ENCODE results near the gene TACO1. TPM values are rescaled to one million over a fixed set of nuclear protein-coding genes. Genes with fewer than 3 reads are reported as not detected.
A peak's percentile ranks its signal among the peaks of the same experiment; 100 is the strongest.

Gene TACO1
- 10.6 and 15.4 TPM in 2 replicates for total RNA-seq (2014; rRNA removed; shearing (Covaris generic))
- 19.9 and 21.9 TPM in 2 replicates for polyA plus RNA-seq (2016; fragmentation: Nextera tagmentation; extraction: Ambion mirVana)
- long read RNA-seq, transcript TACO1-201 (5 exons, 1,469 nt) = major isoform, 48 of 59 reads
- long read RNA-seq, partial matches to known transcripts = 5 of 59 reads
- long read RNA-seq, other reads (novel, unspliced or antisense) = 5 of 59 reads

DNA sequence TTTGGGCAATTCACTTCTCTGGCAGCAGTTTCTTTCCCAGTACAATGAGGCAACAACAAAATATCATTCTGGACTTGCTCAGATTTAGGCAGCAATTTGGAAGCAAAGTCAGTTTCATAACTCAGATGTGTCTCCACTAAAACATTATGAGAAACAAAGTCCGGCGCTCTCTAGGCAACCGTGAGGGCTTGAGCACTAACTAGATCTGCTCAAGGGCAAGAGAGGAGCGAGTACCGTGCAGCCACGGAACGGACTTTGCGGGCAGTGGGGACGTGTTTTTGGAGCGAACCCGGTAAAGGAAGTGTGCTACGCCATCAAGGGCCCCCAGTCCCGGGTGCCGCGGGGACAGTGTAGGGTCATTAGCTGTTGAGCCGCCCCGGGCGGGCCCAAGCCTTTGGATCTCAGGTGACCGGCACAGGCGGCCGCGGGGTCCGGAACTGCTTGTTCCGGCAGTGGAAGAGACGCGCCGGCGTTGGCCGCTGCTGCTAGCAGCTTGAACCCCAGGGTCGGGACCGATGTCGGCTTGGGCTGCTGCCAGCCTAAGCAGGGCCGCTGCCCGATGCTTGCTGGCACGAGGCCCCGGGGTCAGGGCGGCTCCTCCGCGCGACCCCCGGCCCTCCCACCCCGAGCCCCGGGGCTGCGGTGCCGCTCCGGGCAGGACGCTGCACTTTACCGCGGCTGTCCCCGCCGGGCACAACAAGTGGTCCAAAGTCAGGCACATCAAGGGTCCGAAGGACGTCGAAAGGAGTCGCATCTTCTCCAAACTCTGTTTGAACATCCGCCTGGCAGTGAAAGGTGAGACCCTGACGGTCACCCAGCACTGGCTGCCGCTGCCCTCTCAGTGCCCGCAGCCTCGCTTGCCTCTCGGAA is at the start of gene TACO1:
TSS of gene TACO1 (plus strand) at position 327 of the 870 bp plus-strand sequence. CDS start at position 516, 189 bp downstream.
- no peaks in the 10 kb centered on the region for H3K9me2 ChIP-seq (ENCODE audit: insufficient read depth)
- TF ChIP-seq STAT1 (IDR thresholded peaks at IDR 0.05; ENCODE audit: unreplicated experiment) = no peak
- TF ChIP-seq, protein P1, sequence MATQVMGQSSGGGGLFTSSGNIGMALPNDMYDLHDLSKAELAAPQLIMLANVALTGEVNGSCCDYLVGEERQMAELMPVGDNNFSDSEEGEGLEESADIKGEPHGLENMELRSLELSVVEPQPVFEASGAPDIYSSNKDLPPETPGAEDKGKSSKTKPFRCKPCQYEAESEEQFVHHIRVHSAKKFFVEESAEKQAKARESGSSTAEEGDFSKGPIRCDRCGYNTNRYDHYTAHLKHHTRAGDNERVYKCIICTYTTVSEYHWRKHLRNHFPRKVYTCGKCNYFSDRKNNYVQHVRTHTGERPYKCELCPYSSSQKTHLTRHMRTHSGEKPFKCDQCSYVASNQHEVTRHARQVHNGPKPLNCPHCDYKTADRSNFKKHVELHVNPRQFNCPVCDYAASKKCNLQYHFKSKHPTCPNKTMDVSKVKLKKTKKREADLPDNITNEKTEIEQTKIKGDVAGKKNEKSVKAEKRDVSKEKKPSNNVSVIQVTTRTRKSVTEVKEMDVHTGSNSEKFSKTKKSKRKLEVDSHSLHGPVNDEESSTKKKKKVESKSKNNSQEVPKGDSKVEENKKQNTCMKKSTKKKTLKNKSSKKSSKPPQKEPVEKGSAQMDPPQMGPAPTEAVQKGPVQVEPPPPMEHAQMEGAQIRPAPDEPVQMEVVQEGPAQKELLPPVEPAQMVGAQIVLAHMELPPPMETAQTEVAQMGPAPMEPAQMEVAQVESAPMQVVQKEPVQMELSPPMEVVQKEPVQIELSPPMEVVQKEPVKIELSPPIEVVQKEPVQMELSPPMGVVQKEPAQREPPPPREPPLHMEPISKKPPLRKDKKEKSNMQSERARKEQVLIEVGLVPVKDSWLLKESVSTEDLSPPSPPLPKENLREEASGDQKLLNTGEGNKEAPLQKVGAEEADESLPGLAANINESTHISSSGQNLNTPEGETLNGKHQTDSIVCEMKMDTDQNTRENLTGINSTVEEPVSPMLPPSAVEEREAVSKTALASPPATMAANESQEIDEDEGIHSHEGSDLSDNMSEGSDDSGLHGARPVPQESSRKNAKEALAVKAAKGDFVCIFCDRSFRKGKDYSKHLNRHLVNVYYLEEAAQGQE (IDR thresholded peaks at IDR 0.05; ENCODE audit: unreplicated experiment) = no peak
- TF ChIP-seq CREB1 (CRISPR knock-in tag; IDR thresholded peaks at IDR 0.05; ENCODE audit: low read depth) = peak; percentile 75
- TF ChIP-seq JUNB (IDR thresholded peaks at IDR 0.05; ENCODE audit: unreplicated experiment) = no peak
- TF ChIP-seq, protein P2, sequence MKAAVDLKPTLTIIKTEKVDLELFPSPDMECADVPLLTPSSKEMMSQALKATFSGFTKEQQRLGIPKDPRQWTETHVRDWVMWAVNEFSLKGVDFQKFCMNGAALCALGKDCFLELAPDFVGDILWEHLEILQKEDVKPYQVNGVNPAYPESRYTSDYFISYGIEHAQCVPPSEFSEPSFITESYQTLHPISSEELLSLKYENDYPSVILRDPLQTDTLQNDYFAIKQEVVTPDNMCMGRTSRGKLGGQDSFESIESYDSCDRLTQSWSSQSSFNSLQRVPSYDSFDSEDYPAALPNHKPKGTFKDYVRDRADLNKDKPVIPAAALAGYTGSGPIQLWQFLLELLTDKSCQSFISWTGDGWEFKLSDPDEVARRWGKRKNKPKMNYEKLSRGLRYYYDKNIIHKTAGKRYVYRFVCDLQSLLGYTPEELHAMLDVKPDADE (IDR thresholded peaks at IDR 0.05) = peak; percentile 82
- peak; percentile 75 for TF ChIP-seq POLR2AphosphoS5 (IDR thresholded peaks at IDR 0.05; ENCODE audit: low read depth)
- TF ChIP-seq EZH2phosphoT487 (IDR thresholded peaks at IDR 0.05; ENCODE audit: unreplicated experiment) = no peak
- no peaks in the 10 kb centered on the region for H3K27me3 ChIP-seq (ENCODE audit: insufficient read depth)
- Mint-ChIP-seq H3K4me3 (peak within 1 kb of the TSS; percentile 97), H3K27me3 (ENCODE audit: insufficient read depth, low read depth, poor library complexity) (peaks cover 7% of the 10 kb centered on the region), H3K4me1 (peaks cover 8% of the 10 kb centered on the region; the same call in 2 of the 3 replicates), H3K36me3 (ENCODE audit: low read depth) (peaks cover 11% of the 10 kb centered on the region), H3K9me3 (no peaks in the 10 kb centered on the region), H3K27ac (peak within 1 kb of the TSS; percentile 79; the same call in 1 of the 2 replicates)
- DNase-seq (ENCODE audit: low spot score) (peak; percentile 92), ATAC-seq (peak; percentile 97)
- H3K36me3 ChIP-seq (ENCODE audit: insufficient read depth) = peaks cover 6% of the 10 kb centered on the region; the same call in 1 of the 2 replicates
- peak within 1 kb of the TSS; percentile 88 for H2AFZ ChIP-seq
- peak within 1 kb of the TSS; percentile 99 for H3K4me2 ChIP-seq
- no peaks in the 10 kb centered on the region for H4K20me1 ChIP-seq (replicated peaks; ENCODE audit: insufficient read depth)
- peaks cover 4% of the 10 kb centered on the region; the same call in 1 of the 2 replicates for H3K79me2 ChIP-seq (replicated peaks; ENCODE audit: insufficient read depth)
- peak within 1 kb of the TSS; percentile 88 for H3K4me3 ChIP-seq
- H3K4me1 ChIP-seq (ENCODE audit: insufficient read depth) = peaks cover 6% of the 10 kb centered on the region; the same call in 1 of the 2 replicates
- H3K27ac ChIP-seq (ENCODE audit: low read depth) = peak within 1 kb of the TSS; percentile 71; the same call in 1 of the 2 replicates
- no peaks in the 10 kb centered on the region for H3F3A ChIP-seq (replicated peaks; ENCODE audit: low read depth)

DNA sequence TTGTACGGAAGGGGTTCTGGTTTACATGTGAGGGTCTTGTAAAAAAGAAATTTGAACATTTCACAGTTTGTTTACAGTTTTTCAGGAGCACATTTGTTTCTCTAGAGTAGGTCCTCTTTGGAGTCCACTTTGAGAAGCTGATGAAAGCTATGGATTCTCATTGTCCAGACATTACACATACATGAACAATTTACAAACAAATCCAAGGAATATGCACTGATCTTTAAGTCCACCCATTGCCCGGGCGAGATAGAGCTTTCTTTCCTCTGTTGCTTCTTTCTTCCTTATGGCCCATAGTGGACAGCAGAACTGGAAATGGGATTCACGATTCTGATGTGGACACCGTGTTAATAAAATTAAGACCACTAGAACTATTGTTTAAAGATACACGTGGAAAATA is 48.5 kb upstream of the TACO1 start:
- Histone ChIP-seq H3K4me1 (ENCODE audit: insufficient read depth) (peaks cover 21% of the 10 kb centered on the region), H3F3A (replicated peaks; ENCODE audit: low read depth) (peaks cover 4% of the 10 kb centered on the region; the same call in 1 of the 2 replicates), H3K4me2 (peak overlapping the region; percentile 95), H3K27me3 (ENCODE audit: insufficient read depth) (no peaks in the 10 kb centered on the region), H3K79me2 (replicated peaks; ENCODE audit: insufficient read depth) (peaks cover 68% of the 10 kb centered on the region), H3K27ac (ENCODE audit: low read depth) (no peak overlapping the region), H4K20me1 (replicated peaks; ENCODE audit: insufficient read depth) (peaks cover 47% of the 10 kb centered on the region), H3K36me3 (ENCODE audit: insufficient read depth) (peaks cover 4% of the 10 kb centered on the region; the same call in 1 of the 2 replicates), H2AFZ (no peak overlapping the region), H3K4me3 (peak overlapping the region; percentile 84), H3K9me2 (ENCODE audit: insufficient read depth) (no peaks in the 10 kb centered on the region)
- Mint-ChIP-seq H3K9me3 (no peaks in the 10 kb centered on the region; the same call in 2 of the 3 replicates), H3K4me3 (peak overlapping the region; percentile 97), H3K27ac (peak overlapping the region; percentile 30; the same call in 1 of the 2 replicates), H3K4me1 (peaks cover 16% of the 10 kb centered on the region; the same call in 2 of the 3 replicates), H3K27me3 (ENCODE audit: insufficient read depth, low read depth, poor library complexity) (peaks cover 9% of the 10 kb centered on the region), H3K36me3 (ENCODE audit: low read depth) (peaks cover 13% of the 10 kb centered on the region; the same call in 2 of the 3 replicates)
- ATAC-seq (no peak), DNase-seq (ENCODE audit: low spot score) (no peak)
- TF ChIP-seq, protein P3, sequence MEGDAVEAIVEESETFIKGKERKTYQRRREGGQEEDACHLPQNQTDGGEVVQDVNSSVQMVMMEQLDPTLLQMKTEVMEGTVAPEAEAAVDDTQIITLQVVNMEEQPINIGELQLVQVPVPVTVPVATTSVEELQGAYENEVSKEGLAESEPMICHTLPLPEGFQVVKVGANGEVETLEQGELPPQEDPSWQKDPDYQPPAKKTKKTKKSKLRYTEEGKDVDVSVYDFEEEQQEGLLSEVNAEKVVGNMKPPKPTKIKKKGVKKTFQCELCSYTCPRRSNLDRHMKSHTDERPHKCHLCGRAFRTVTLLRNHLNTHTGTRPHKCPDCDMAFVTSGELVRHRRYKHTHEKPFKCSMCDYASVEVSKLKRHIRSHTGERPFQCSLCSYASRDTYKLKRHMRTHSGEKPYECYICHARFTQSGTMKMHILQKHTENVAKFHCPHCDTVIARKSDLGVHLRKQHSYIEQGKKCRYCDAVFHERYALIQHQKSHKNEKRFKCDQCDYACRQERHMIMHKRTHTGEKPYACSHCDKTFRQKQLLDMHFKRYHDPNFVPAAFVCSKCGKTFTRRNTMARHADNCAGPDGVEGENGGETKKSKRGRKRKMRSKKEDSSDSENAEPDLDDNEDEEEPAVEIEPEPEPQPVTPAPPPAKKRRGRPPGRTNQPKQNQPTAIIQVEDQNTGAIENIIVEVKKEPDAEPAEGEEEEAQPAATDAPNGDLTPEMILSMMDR (conservative IDR thresholded peaks at IDR 0.05; ENCODE audit: low read depth in 2 of 2) = no peak
- TF ChIP-seq STAT1 (IDR thresholded peaks at IDR 0.05; ENCODE audit: unreplicated experiment) (no peak), NANOG (IDR thresholded peaks at IDR 0.05; ENCODE audit: borderline replicate concordance) (no peak), EZH2phosphoT487 (IDR thresholded peaks at IDR 0.05; ENCODE audit: unreplicated experiment) (no peak)
- TF ChIP-seq, protein P1 (IDR thresholded peaks at IDR 0.05; ENCODE audit: unreplicated experiment) = no peak
- TF ChIP-seq, protein P2 (IDR thresholded peaks at IDR 0.05) = no peak

Measured in GM23338 (cell line).